Colonic mucosa (tissue), 4 donors: Measurements from ENCODE around the gene TENM4. TPM values are rescaled to one million over a fixed set of nuclear protein-coding genes. Genes with fewer than 3 reads are reported as not detected.
A peak's percentile ranks its signal among the peaks of the same experiment; 100 is the strongest.

Experiments
- DNase-seq: peaks from one replicate; pipeline ENCODE4 v3.0.0-alpha.2; 2020
- H3K27ac ChIP-seq: fragments of 200-600 bp; one replicate; pipeline ENCODE4 v1.8.0; 2021
- H3K27me3 ChIP-seq: fragments of 200-600 bp; one replicate; pipeline ENCODE4 v1.8.0; 2021
- H3K36me3 ChIP-seq: fragments of 200-600 bp; one replicate; pipeline ENCODE4 v1.8.0; 2021
- H3K4me1 ChIP-seq: fragments of 200-600 bp; one replicate; pipeline ENCODE4 v1.8.0; 2021; ENCODE audit warnings: mild to moderate bottlenecking
- H3K4me3 ChIP-seq: fragments of 200-600 bp; one replicate; pipeline ENCODE4 v1.8.0; 2021
- H3K9ac ChIP-seq, 2 donors: one replicate each; pipeline ENCODE4 v1.7.0; 2013; ENCODE audit warnings: control low read depth in 2 of 2, low read depth in 2 of 2, low read length in 2 of 2
- H3K9me3 ChIP-seq: fragments of 200-600 bp; one replicate; pipeline ENCODE4 v1.8.0; 2021
- CTCF ChIP-seq: fragments of 200-600 bp; IDR thresholded peaks from one replicate; pipeline ENCODE4 v1.8.0; 2022; ENCODE audit warnings: antibody characterized with exemption, mild to moderate bottlenecking
- intact Hi-C: fragments of 100-400 bp; cut with DNase I; formaldehyde crosslinking; loops from one replicate; pipeline ENCODE4 v1.14.1; 2022
- total RNA-seq, 2 donors: library from RNA; stranded (reverse); fragmentation: NEBNext Ultra II Directional in 1 of 2; extraction: Animal tissue kit (Norgen Biotek cat#: 25700) in 1 of 2; gene quantifications; one replicate each; pipeline ENCODE4 v1.2.1, GENCODE V29; 2021
- donor health status: healthy.
- donor health status: DM: no; HTN: no; CAD: no.
- donor health status: DM: no; HTN: no; CAD: no.

TENM4 gene
- total RNA-seq, 2 donors from 2014 or later = 0.48 to 1.2 TPM

- H3K4me1 ChIP-seq = no peaks in the 10 kb centered on the region
Measured at GRCh38 chr11:78742430-78742829, 698.4 kb downstream of the TENM4 start.

GRCh38 chr11:78741741-78742140 lies 699.1 kb downstream of the TENM4 start:
- TF ChIP-seq CTCF = no peak
- intact Hi-C loops = no loop called here
- H3K9me3 ChIP-seq = no peaks in the 10 kb centered on the region
- H3K9ac ChIP-seq = no peak overlapping the region
- no peak for DNase-seq
- no peaks in the 10 kb centered on the region for H3K27me3 ChIP-seq
- H3K4me1 ChIP-seq = no peaks in the 10 kb centered on the region
- no peak overlapping the region for H3K4me3 ChIP-seq
- no peak overlapping the region for H3K27ac ChIP-seq
- no peaks in the 10 kb centered on the region for H3K36me3 ChIP-seq

More at GRCh38 chr11:78742430-78742829, 698.4 kb downstream of the TENM4 start:
- Histone ChIP-seq H3K27ac (peak overlapping the region; percentile 29), H3K4me3 (no peak overlapping the region), H3K9me3 (no peaks in the 10 kb centered on the region), H3K27me3 (no peaks in the 10 kb centered on the region), H3K9ac (no peak overlapping the region), H3K36me3 (no peaks in the 10 kb centered on the region)
- DNase-seq = peak; percentile 89
- no peak for TF ChIP-seq CTCF
- intact Hi-C loops = no loop called here

GRCh38 chr11:78740199-78741071 lies 700.4 kb downstream of the TENM4 start:
- intact Hi-C loops = no loop called here
- Histone ChIP-seq H3K27ac (no peak overlapping the region), H3K4me3 (no peak overlapping the region), H3K9ac (no peak overlapping the region), H3K9me3 (no peaks in the 10 kb centered on the region), H3K36me3 (no peaks in the 10 kb centered on the region), H3K4me1 (no peaks in the 10 kb centered on the region), H3K27me3 (no peaks in the 10 kb centered on the region)
- TF ChIP-seq CTCF = no peak
- peak; percentile 37 for DNase-seq

- H3K4me3 ChIP-seq = no peak overlapping the region
- H3K36me3 ChIP-seq = no peaks in the 10 kb centered on the region
- H3K9ac ChIP-seq = no peak overlapping the region
- no peak for DNase-seq
- H3K27me3 ChIP-seq = no peaks in the 10 kb centered on the region
- H3K4me1 ChIP-seq = no peaks in the 10 kb centered on the region
- no peak for TF ChIP-seq CTCF
- H3K9me3 ChIP-seq = no peaks in the 10 kb centered on the region
- H3K27ac ChIP-seq = no peak overlapping the region
- intact Hi-C loops = no loop called here
Measured at GRCh38 chr11:78737891-78738290, 702.9 kb downstream of the TENM4 start.

GRCh38 chr11:78737301-78737700 lies 703.5 kb downstream of the TENM4 start:
- no peak overlapping the region for H3K9ac ChIP-seq
- DNase-seq = no peak
- intact Hi-C loops = no loop called here
- no peaks in the 10 kb centered on the region for H3K27me3 ChIP-seq
- no peak for TF ChIP-seq CTCF
- no peak overlapping the region for H3K4me3 ChIP-seq
- H3K9me3 ChIP-seq = no peaks in the 10 kb centered on the region
- H3K27ac ChIP-seq = no peak overlapping the region
- H3K36me3 ChIP-seq = no peaks in the 10 kb centered on the region
- no peaks in the 10 kb centered on the region for H3K4me1 ChIP-seq
